Liver (tissue), 9 donors: Measurements from ENCODE around the gene RAP1GAP2. TPM values are rescaled to one million over a fixed set of nuclear protein-coding genes. Genes with fewer than 3 reads are reported as not detected.

Experiments
- DNase-seq: peaks from one replicate; pipeline ENCODE4 v3.0.0-alpha.2; 2017; ENCODE audit warnings: low spot score
- H3K27ac ChIP-seq, 2 donors: one replicate each; pipeline ENCODE4 v1.7.0; 2013; ENCODE audit warnings: inconsistent platforms in 2 of 2, low read length in 2 of 2, control low read depth in 1 of 2, low read depth in 1 of 2, mild to moderate bottlenecking in 1 of 2
- H3K27me3 ChIP-seq, 4 donors: one replicate each; pipeline versions ENCODE4 v1.6.1 to v1.7.0; 2013; ENCODE audit warnings: low read length in 3 of 4, inconsistent platforms in 1 of 4, mild to moderate bottlenecking in 1 of 4, moderate library complexity in 1 of 4; ENCODE audit not compliant: control insufficient read depth in 4 of 4, insufficient read depth in 4 of 4
- H3K36me3 ChIP-seq, 4 donors: one replicate each; pipeline versions ENCODE4 v1.6.1 to v1.7.0; 2013; ENCODE audit warnings: low read length in 3 of 4, mild to moderate bottlenecking in 3 of 4, low read depth in 1 of 4, moderate library complexity in 1 of 4; ENCODE audit not compliant: control insufficient read depth in 4 of 4, insufficient read depth in 3 of 4
- H3K4me1 ChIP-seq, 4 donors: one replicate each; pipeline versions ENCODE4 v1.6.1 to v1.7.0; 2013; ENCODE audit warnings: low read length in 3 of 4, mild to moderate bottlenecking in 3 of 4, moderate library complexity in 1 of 4; ENCODE audit not compliant: control insufficient read depth in 4 of 4, insufficient read depth in 4 of 4
- H3K4me3 ChIP-seq, 3 donors: one replicate each; pipeline versions ENCODE4 v1.6.1 to v1.7.0; 2013; ENCODE audit warnings: low read length in 3 of 3, control low read depth in 1 of 3, low read depth in 1 of 3, mild to moderate bottlenecking in 1 of 3
- H3K9ac ChIP-seq, 2 donors: one replicate each; pipeline ENCODE4 v1.7.0; 2013; ENCODE audit warnings: low read length in 2 of 2, mild to moderate bottlenecking in 2 of 2, moderate library complexity in 2 of 2, control low read depth in 1 of 2, low read depth in 1 of 2
- H3K9me3 ChIP-seq, 4 donors: one replicate each; pipeline versions ENCODE4 v1.6.1 to v1.7.0; 2013; ENCODE audit warnings: low read length in 3 of 4; ENCODE audit not compliant: control insufficient read depth in 4 of 4
- ATF3 ChIP-seq: IDR thresholded peaks from 2 replicates; pipeline ENCODE4 v1.6.1; 2016; ENCODE audit warnings: antibody characterized with exemption
- CTCF ChIP-seq: fragments of 150-350 bp; IDR thresholded peaks from 2 replicates; pipeline ENCODE4 v1.5.1; 2017; ENCODE audit warnings: improper control_type of control experiment, low read depth, low read length; ENCODE audit not compliant: missing input control
- EGR1 ChIP-seq, 2 donors: IDR thresholded peaks; 2 replicates each; pipeline ENCODE4 v1.6.1; 2016 to 2018; ENCODE audit warnings: antibody characterized with exemption in 2 of 2, low read depth in 2 of 2
- FOXA1 ChIP-seq: IDR thresholded peaks from 2 replicates; pipeline ENCODE4 v1.6.1; 2016; ENCODE audit warnings: antibody characterized with exemption
- FOXA2 ChIP-seq: IDR thresholded peaks from 2 replicates; pipeline ENCODE4 v1.6.1; 2016; ENCODE audit warnings: antibody characterized with exemption
- HNF4A ChIP-seq, 2 donors: conservative IDR thresholded peaks; 2 replicates each; pipeline ENCODE4 v1.6.1; 2016; ENCODE audit warnings: antibody characterized with exemption in 2 of 2, mild to moderate bottlenecking in 2 of 2
- HNF4G ChIP-seq: IDR thresholded peaks from 2 replicates; pipeline ENCODE4 v1.6.1; 2016; ENCODE audit warnings: antibody characterized with exemption
- NR2F2 ChIP-seq: IDR thresholded peaks from 2 replicates; pipeline ENCODE4 v1.6.1; 2016; ENCODE audit warnings: antibody characterized with exemption
- RAD21 ChIP-seq, 2 donors: IDR thresholded peaks; 2 replicates each; pipeline ENCODE4 v1.6.1; 2016; ENCODE audit warnings: antibody characterized with exemption in 2 of 2, mild to moderate bottlenecking in 2 of 2
- REST ChIP-seq: IDR thresholded peaks from 2 replicates; pipeline ENCODE4 v1.6.1; 2016; ENCODE audit warnings: antibody characterized with exemption, mild to moderate bottlenecking
- RXRA ChIP-seq, 2 donors: IDR thresholded peaks; 2 replicates each; pipeline ENCODE4 v1.6.1; 2017 to 2018; ENCODE audit warnings: antibody characterized with exemption in 2 of 2, mild to moderate bottlenecking in 1 of 2
- SP1 ChIP-seq: IDR thresholded peaks from 2 replicates; pipeline ENCODE4 v1.6.1; 2018; ENCODE audit warnings: antibody characterized with exemption, mild to moderate bottlenecking
- TAF1 ChIP-seq: conservative IDR thresholded peaks from 2 replicates; pipeline ENCODE4 v1.6.1; 2016; ENCODE audit warnings: antibody characterized with exemption, mild to moderate bottlenecking
- YY1 ChIP-seq: IDR thresholded peaks from 2 replicates; pipeline ENCODE4 v1.6.1; 2016; ENCODE audit warnings: antibody characterized with exemption, mild to moderate bottlenecking
- ZBTB33 ChIP-seq: IDR thresholded peaks from 2 replicates; pipeline ENCODE4 v1.6.1; 2016; ENCODE audit warnings: antibody characterized with exemption
- WGBS: extraction: QIAGEN DNeasy Blood & Tissue Kit; methylation state at CpG from one replicate; pipeline ENCODE4 v1.1.7; 2013; 5-methylcytosine and 5-hydroxymethylcytosine counted together
- polyA plus RNA-seq, 2 donors: library from polyadenylated mRNA; stranded (reverse) in 1 of 2; unstranded in 1 of 2; fragments of 200-250 nt in 1 of 2; fragments of >200 nt in 1 of 2; fragmentation: Nextera tagmentation in 1 of 2; extraction: Ambion mirVana in 1 of 2; gene quantifications; one replicate each; pipeline versions ENCODE4 v1.2.1 to v1.2.3, GENCODE V29; 2013 to 2015
- total RNA-seq, 2 donors: library from RNA; depleted of rRNA; stranded (reverse); fragments of >200 nt; gene quantifications; one replicate each; pipeline ENCODE4 v1.2.3, GENCODE V29; 2014
- donor health status: healthy.
- donor health status: healthy.
- donor health status: healthy.
- donor health status: healthy.
- donor health status: healthy.

RAP1GAP2 gene
- total and polyA plus RNA-seq, 4 donors: 0.56 to 1.7 (median 1.1) TPM

GRCh38 chr17:2964370-2964769 lies 168.1 kb downstream of the RAP1GAP2 start (continued):
- TF ChIP-seq ATF3: no peak

GRCh38 chr17:2964831-2965230 lies 168.6 kb downstream of the RAP1GAP2 start:
- H3K36me3 ChIP-seq: peaks cover 0 to 4% (median 0%) of the 10 kb centered on the region in 4 donors
- WGBS: 95% methylated on average over 11 of the region's 11 CpGs
- no peak overlapping the region for H3K9ac ChIP-seq
- H3K9me3 ChIP-seq: no peaks in the 10 kb centered on the region
- H3K27me3 ChIP-seq: no peaks in the 10 kb centered on the region
- DNase-seq: no peak
- no peak for TF ChIP-seq EGR1 (IDR thresholded peaks at IDR 0.05; ENCODE audit: low read depth in 2 of 2)
- TF ChIP-seq RXRA (IDR thresholded peaks at IDR 0.05): no peak
- TF ChIP-seq HNF4A (conservative IDR thresholded peaks at IDR 0.05): no peak
- TF ChIP-seq NR2F2: no peak
- TF ChIP-seq REST: no peak
- no peak for TF ChIP-seq CTCF
- no peak for TF ChIP-seq ZBTB33
- H3K4me3 ChIP-seq: no peak overlapping the region
- H3K27ac ChIP-seq: no peak overlapping the region
- H3K4me1 ChIP-seq: no peaks in the 10 kb centered on the region

GRCh38 chr17:2965621-2966595 lies 169.7 kb downstream of the RAP1GAP2 start:
- H3K4me3 ChIP-seq: no peak overlapping the region
- DNase-seq: no peak
- no peaks in the 10 kb centered on the region for H3K27me3 ChIP-seq
- no peak overlapping the region for H3K9ac ChIP-seq
- H3K9me3 ChIP-seq: no peaks in the 10 kb centered on the region
- H3K27ac ChIP-seq: no peak overlapping the region
- H3K36me3 ChIP-seq: peaks cover 0 to 4% (median 0%) of the 10 kb centered on the region in 4 donors
- no peaks in the 10 kb centered on the region for H3K4me1 ChIP-seq
- WGBS: 81% methylated on average over 14 of the region's 14 CpGs
- TF ChIP-seq ZBTB33 (no peak), TAF1 (no peak), FOXA1 (no peak), CTCF (no peak), YY1 (no peak), RXRA (IDR thresholded peaks at IDR 0.05) (no peak), NR2F2 (no peak), ATF3 (no peak), RAD21 (IDR thresholded peaks at IDR 0.05) (no peak), HNF4A (conservative IDR thresholded peaks at IDR 0.05) (no peak), SP1 (no peak), FOXA2 (no peak), HNF4G (no peak)
